Neuronal stem cell (in vitro differentiated cells): ENCODE results near the gene GGTLC2.
"Not testable (repeated sequence)": the region's sequence is repeated elsewhere in the genome, so short reads cannot be mapped to it uniquely, and the experiment has no call there.

ENCODE experiments used
- DNase-seq: peaks from one replicate; pipeline ENCODE4 v3.0.0-alpha.2; 2013; ENCODE audit warnings: low spot score
- H2AFZ ChIP-seq: one replicate; pipeline ENCODE4 v1.6.1; 2013; ENCODE audit warnings: mild to moderate bottlenecking, low read length, inconsistent platforms
- H2AK5ac ChIP-seq: 2 replicates; pipeline ENCODE4 v1.6.1; 2013; ENCODE audit warnings: low read depth, mild to moderate bottlenecking, inconsistent platforms, low read length, moderate library complexity, mixed read lengths
- H2BK120ac ChIP-seq: 2 replicates; pipeline ENCODE4 v1.6.1; 2013; ENCODE audit warnings: low read depth, mild to moderate bottlenecking, inconsistent platforms, low read length, moderate library complexity, mixed read lengths
- H2BK12ac ChIP-seq: one replicate; pipeline ENCODE4 v1.6.1; 2013; ENCODE audit warnings: low read length, inconsistent platforms
- H2BK15ac ChIP-seq: 2 replicates; pipeline ENCODE4 v1.6.1; 2013; ENCODE audit warnings: mild to moderate bottlenecking, low read length, inconsistent platforms, mixed read lengths
- H2BK5ac ChIP-seq: one replicate; pipeline ENCODE4 v1.6.1; 2013; ENCODE audit warnings: inconsistent platforms, mild to moderate bottlenecking, low read length, moderate library complexity
- H3K14ac ChIP-seq: one replicate; pipeline ENCODE4 v1.6.1; 2013; ENCODE audit warnings: low read length, inconsistent platforms
- H3K18ac ChIP-seq: 2 replicates; pipeline ENCODE4 v1.6.1; 2013; ENCODE audit warnings: low read length, inconsistent platforms
- H3K23ac ChIP-seq: 2 replicates; pipeline ENCODE4 v1.6.1; 2013; ENCODE audit warnings: low read depth, mild to moderate bottlenecking, mixed read lengths, low read length, inconsistent platforms; ENCODE audit not compliant: poor library complexity
- H3K27ac ChIP-seq: replicated peaks from 3 replicates; pipeline ENCODE4 v1.5.1; 2013; ENCODE audit warnings: low read length, inconsistent platforms
- H3K27me3 ChIP-seq, 3 experiments: 2 replicates each; pipeline ENCODE4 v1.6.1; 2013; ENCODE audit warnings: low read length in 3 of 3, mild to moderate bottlenecking in 2 of 3, inconsistent platforms in 1 of 3, low read depth in 1 of 3, mixed read lengths in 1 of 3, moderate library complexity in 1 of 3; ENCODE audit not compliant: control insufficient read depth in 3 of 3, insufficient read depth in 3 of 3
- H3K36me3 ChIP-seq, 2 donors: replicated peaks in 1 of 2; 2 replicates each; pipeline ENCODE4 v1.6.1; 2013; ENCODE audit warnings: low read length in 2 of 2; ENCODE audit not compliant: control insufficient read depth in 2 of 2, insufficient read depth in 2 of 2
- H3K4ac ChIP-seq: 2 replicates; pipeline ENCODE4 v1.6.1; 2013; ENCODE audit warnings: inconsistent platforms, mild to moderate bottlenecking, low read length, moderate library complexity
- H3K4me1 ChIP-seq, 2 donors: 1 replicate in 1 of 2; 2 replicates in 1 of 2; pipeline ENCODE4 v1.6.1; 2013; ENCODE audit warnings: low read length in 2 of 2, low read depth in 1 of 2; ENCODE audit not compliant: control insufficient read depth in 2 of 2, insufficient read depth in 1 of 2
- H3K4me2 ChIP-seq: one replicate; pipeline ENCODE4 v1.6.1; 2013; ENCODE audit warnings: mild to moderate bottlenecking, low read length, inconsistent platforms; ENCODE audit not compliant: insufficient read depth, poor library complexity, severe bottlenecking
- H3K4me3 ChIP-seq, 2 donors: 2 replicates each; pipeline ENCODE4 v1.5.1; 2013; ENCODE audit warnings: low read length in 2 of 2, mild to moderate bottlenecking in 2 of 2, inconsistent platforms in 1 of 2, moderate library complexity in 1 of 2
- H3K79me1 ChIP-seq: one replicate; pipeline ENCODE4 v1.6.1; 2013; ENCODE audit warnings: low read depth, mild to moderate bottlenecking, inconsistent platforms, low read length, moderate library complexity
- H3K9ac ChIP-seq: one replicate; pipeline ENCODE4 v1.6.1; 2013; ENCODE audit warnings: mild to moderate bottlenecking, low read depth, low read length, inconsistent platforms; ENCODE audit not compliant: poor library complexity
- H3K9me3 ChIP-seq, 2 donors: replicated peaks in 1 of 2; 2 replicates each; pipeline versions ENCODE3 to v1.6.1; 2013; ENCODE audit warnings: low read length in 2 of 2, mild to moderate bottlenecking in 2 of 2, inconsistent platforms in 1 of 2, low read depth in 1 of 2, mixed read lengths in 1 of 2, moderate library complexity in 1 of 2; ENCODE audit not compliant: control insufficient read depth in 2 of 2, insufficient read depth in 1 of 2
- H4K8ac ChIP-seq: one replicate; pipeline ENCODE4 v1.6.1; 2013; ENCODE audit warnings: low read depth, mild to moderate bottlenecking, inconsistent platforms, low read length, moderate library complexity
- H4K91ac ChIP-seq: one replicate; pipeline ENCODE4 v1.6.1; 2013; ENCODE audit warnings: low read length, low read depth, mild to moderate bottlenecking, inconsistent platforms; ENCODE audit not compliant: poor library complexity
- WGBS, 2 donors: extraction: QIAGEN DNeasy Blood & Tissue Kit; methylation state at CpG; one replicate each; pipeline ENCODE4 v1.1.7; 2013; ENCODE audit warnings: missing lambda C conversion rate in 2 of 2, mixed read lengths in 1 of 2; ENCODE audit not compliant: insufficient read length in 2 of 2, insufficient replicate concordance in 1 of 2; ENCODE audit errors: extremely low coverage in 2 of 2; 5-methylcytosine and 5-hydroxymethylcytosine counted together

The GGTLC2 gene

DNA sequence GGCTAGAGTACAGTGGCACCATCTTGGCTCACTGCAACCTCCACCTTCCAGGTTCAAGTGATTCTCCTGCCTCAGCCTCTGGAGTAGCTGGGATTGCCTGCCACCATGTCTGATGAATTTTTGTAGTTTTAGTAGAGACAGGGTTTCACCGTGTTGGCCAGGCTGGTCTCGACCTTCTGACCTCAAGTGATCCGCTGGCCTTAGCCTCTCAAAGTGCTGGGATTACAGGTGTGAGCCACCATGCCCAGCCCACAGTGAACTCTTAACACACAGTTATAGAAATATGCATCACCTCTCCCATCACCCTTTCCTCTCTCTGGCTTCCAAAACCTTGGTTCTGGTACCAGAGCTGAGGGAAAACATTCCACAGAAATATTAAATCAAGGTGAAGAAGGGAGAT, 36.4 kb upstream of the GGTLC2 start:
- H4K91ac ChIP-seq, H3K9ac ChIP-seq, H3K4ac ChIP-seq, H3K79me1 ChIP-seq, DNase-seq, H3K14ac ChIP-seq, H2AK5ac ChIP-seq, H3K4me1 ChIP-seq, H3K18ac ChIP-seq, H3K4me2 ChIP-seq, H2BK15ac ChIP-seq, H2BK120ac ChIP-seq, H3K4me3 ChIP-seq, H2BK5ac ChIP-seq, H2BK12ac ChIP-seq, H3K27ac ChIP-seq, H3K23ac ChIP-seq, H4K8ac ChIP-seq, H2AFZ ChIP-seq, H3K36me3 ChIP-seq, H3K9me3 ChIP-seq, H3K27me3 ChIP-seq: not testable (repeated sequence)
- no CpG with 5 or more reads among the region's 3 CpGs for WGBS, 2 donors

DNA sequence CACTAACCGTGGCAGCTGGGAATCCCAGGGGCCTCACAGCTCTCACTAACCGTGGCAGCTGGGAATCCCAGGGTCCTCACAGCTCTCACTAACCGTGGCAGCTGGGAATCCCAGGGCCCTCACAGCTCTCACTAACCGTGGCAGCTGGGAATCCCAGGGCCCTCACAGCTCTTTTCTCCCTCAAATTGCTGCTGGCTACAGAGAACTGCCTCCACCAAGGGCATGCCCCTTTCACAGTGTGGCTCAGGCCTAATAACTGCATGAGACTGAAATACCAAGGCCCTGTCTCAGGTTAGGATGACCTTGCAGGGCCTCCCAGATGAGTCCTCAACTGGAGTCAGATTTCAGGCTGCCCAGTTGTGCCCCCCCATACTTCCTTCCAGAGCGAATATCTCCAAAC, 35.1 kb upstream of the GGTLC2 start:
- Histone ChIP-seq H3K18ac (no peak overlapping the region), H2AFZ (no peak overlapping the region), H4K8ac (no peak overlapping the region), H3K4me3 (no peak overlapping the region), H3K36me3 (no peaks in the 10 kb centered on the region), H3K4me1 (no peaks in the 10 kb centered on the region), H3K9ac (no peak overlapping the region), H2AK5ac (no peak overlapping the region), H2BK12ac (no peak overlapping the region), H3K27ac (no peak overlapping the region), H3K79me1 (no peaks in the 10 kb centered on the region), H3K23ac (no peak overlapping the region), H2BK5ac (no peak overlapping the region), H3K9me3 (peaks cover 0 to 2% of the 10 kb centered on the region in 2 donors), H3K4me2 (no peak overlapping the region), H2BK15ac (no peak overlapping the region), H4K91ac (no peak overlapping the region), H3K4ac (no peak overlapping the region), H3K27me3 (peaks cover 0 to 3% (median 0%) of the 10 kb centered on the region in 3 experiments), H2BK120ac (no peak overlapping the region), H3K14ac (no peak overlapping the region)
- DNase-seq, result no peak
- no CpG with 5 or more reads among the region's 5 CpGs for WGBS, 2 donors

DNA sequence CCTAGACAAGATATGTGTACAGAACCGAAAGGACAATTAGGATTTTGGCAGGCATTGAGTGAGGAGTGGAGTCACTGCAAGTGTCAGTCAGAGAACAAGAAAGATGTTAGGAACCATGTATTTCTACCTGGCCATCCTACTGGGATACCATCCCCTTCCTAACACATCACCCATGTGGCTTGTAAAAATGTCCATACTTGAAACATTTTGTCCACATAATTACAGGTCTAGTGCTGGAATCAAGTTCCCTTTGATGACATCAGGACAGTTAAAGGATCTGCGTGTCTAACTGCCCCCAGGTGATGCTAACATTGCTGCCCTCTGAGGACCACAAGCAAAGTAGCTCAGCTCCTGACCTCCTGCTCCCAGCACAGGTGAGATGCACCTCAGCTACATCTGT, 31.9 kb upstream of the GGTLC2 start:
- H2BK5ac ChIP-seq, result no peak overlapping the region
- DNase-seq, result no peak
- no peaks in the 10 kb centered on the region for H3K36me3 ChIP-seq
- no peak overlapping the region for H3K4ac ChIP-seq
- no peak overlapping the region for H2BK120ac ChIP-seq
- peaks cover 0 to 6% (median 4%) of the 10 kb centered on the region in 3 experiments for H3K27me3 ChIP-seq
- H3K9ac ChIP-seq, result no peak overlapping the region
- peaks cover 0 to 2% of the 10 kb centered on the region in 2 donors for H3K9me3 ChIP-seq
- H3K4me1 ChIP-seq, result no peaks in the 10 kb centered on the region
- no peak overlapping the region for H2AFZ ChIP-seq
- no peak overlapping the region for H2BK12ac ChIP-seq
- no peak overlapping the region for H4K8ac ChIP-seq
- WGBS, 2 donors, result no CpG with 5 or more reads among the region's 2 CpGs
- H3K14ac ChIP-seq, result no peak overlapping the region
- H3K4me2 ChIP-seq, result no peak overlapping the region
- no peak overlapping the region for H3K4me3 ChIP-seq
- no peak overlapping the region for H3K23ac ChIP-seq
- no peak overlapping the region for H2AK5ac ChIP-seq
- H3K27ac ChIP-seq, result no peak overlapping the region
- H4K91ac ChIP-seq, result no peak overlapping the region
- no peak overlapping the region for H3K18ac ChIP-seq
- H3K79me1 ChIP-seq, result no peaks in the 10 kb centered on the region
- no peak overlapping the region for H2BK15ac ChIP-seq

DNA sequence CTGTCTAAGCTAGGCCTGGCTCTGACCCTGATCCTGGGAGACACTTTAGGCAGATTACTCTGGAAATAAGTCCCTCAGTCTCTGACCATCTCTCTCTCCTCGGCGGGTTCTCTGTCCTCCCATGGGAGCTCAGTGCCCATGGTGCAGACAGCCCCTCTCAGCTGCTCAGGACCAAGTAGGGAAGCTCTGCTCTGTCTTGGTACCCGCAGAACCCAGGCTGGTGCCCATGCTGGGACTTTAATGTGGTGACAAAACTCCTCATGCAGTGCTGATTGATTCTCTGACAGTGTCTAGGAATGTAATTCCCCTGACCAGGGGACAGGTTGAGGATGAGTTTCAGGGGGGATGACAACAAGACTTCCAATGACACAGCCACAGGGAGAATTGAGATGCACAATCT, 30.3 kb upstream of the GGTLC2 start:
- no peak overlapping the region for H4K8ac ChIP-seq
- H3K4me3 ChIP-seq, result no peak overlapping the region
- H2BK5ac ChIP-seq, result no peak overlapping the region
- no peak overlapping the region for H3K14ac ChIP-seq
- no peak overlapping the region for H3K4ac ChIP-seq
- H3K4me1 ChIP-seq, result no peaks in the 10 kb centered on the region
- no peak for DNase-seq
- H3K23ac ChIP-seq, result no peak overlapping the region
- H3K4me2 ChIP-seq, result no peak overlapping the region
- no peaks in the 10 kb centered on the region for H3K36me3 ChIP-seq
- H2BK12ac ChIP-seq, result no peak overlapping the region
- no peak overlapping the region for H2BK15ac ChIP-seq
- no peak overlapping the region for H2AK5ac ChIP-seq
- H3K9ac ChIP-seq, result no peak overlapping the region
- no peak overlapping the region for H2BK120ac ChIP-seq
- no peak overlapping the region for H2AFZ ChIP-seq
- WGBS, 2 donors, result no CpG with 5 or more reads among the region's 3 CpGs
- no peak overlapping the region for H4K91ac ChIP-seq
- H3K9me3 ChIP-seq, result no peaks in the 10 kb centered on the region
- H3K18ac ChIP-seq, result peak overlapping the region; percentile 39
- H3K27ac ChIP-seq, result no peak overlapping the region
- H3K79me1 ChIP-seq, result no peaks in the 10 kb centered on the region
- peaks cover 3 to 7% (median 5%) of the 10 kb centered on the region in 3 experiments for H3K27me3 ChIP-seq
